Measurements from ENCODE around the gene LRRC27.

GRCh38 chr10:132371641-132372081, 39.7 kb downstream of the LRRC27 start:
- TF ChIP-seq CTCF (IDR thresholded peaks at IDR 0.05) (peak in 1 of 6 experiments; percentile 13), POLR2A (IDR thresholded peaks at IDR 0.05) (no peak)

Data from Peyer's patch (tissue), 4 donors.